Astrocyte of the cerebellum (primary cell): ENCODE results near the gene SNX27.
A peak's percentile ranks its signal among the peaks of the same experiment; 100 is the strongest.
"Not testable (repeated sequence)": the region's sequence is repeated elsewhere in the genome, so short reads cannot be mapped to it uniquely, and the experiment has no call there.

Experiments used
- DNase-seq: peaks from one replicate; pipeline ENCODE4 v3.0.0-alpha.2; 2011; ENCODE audit warnings: low read depth
- H3K4me3 ChIP-seq: 2 replicates; pipeline ENCODE4 v1.5.1; 2011; ENCODE audit warnings: mild to moderate bottlenecking, low read depth, low read length, moderate library complexity
- CTCF ChIP-seq: IDR thresholded peaks from 2 replicates; pipeline ENCODE4 v1.5.1; 2012; ENCODE audit warnings: low read length, low read depth, moderate library complexity, mild to moderate bottlenecking; ENCODE audit errors: missing control alignments
- in situ Hi-C: cut with HindIII; loops from 2 replicates; pipeline ENCODE4 v1.10.0; 2017; ENCODE audit warnings: low sequenced_read_pairs

Gene SNX27

GRCh38 chr1:151721788-151722510, 110.1 kb downstream of the SNX27 start:
- no peak for DNase-seq
- in situ Hi-C loops = no loop called here
- TF ChIP-seq CTCF = no peak
- peak overlapping the region; percentile 41 for H3K4me3 ChIP-seq

GRCh38 chr1:151723726-151724370, 112.0 kb downstream of the SNX27 start:
- no peak for DNase-seq
- no peak for TF ChIP-seq CTCF
- in situ Hi-C loops = no loop called here
- no peak overlapping the region for H3K4me3 ChIP-seq

- no peak overlapping the region for H3K4me3 ChIP-seq
- TF ChIP-seq CTCF = no peak
- peak; percentile 50 for DNase-seq
- in situ Hi-C loops = loop anchor here (5.0 kb wide), 2 partner anchors 41 to 136 kb away; no protein-coding TSS in a partner anchor
These were observed 116.6 kb downstream of the SNX27 start for GRCh38 chr1:151728151-151729054.

GRCh38 chr1:151729157-151729965, 117.5 kb downstream of the SNX27 start:
- H3K4me3 ChIP-seq = no peak overlapping the region
- no peak for DNase-seq
- no peak for TF ChIP-seq CTCF
- in situ Hi-C loops = loop anchor here (5.0 kb wide), 2 partner anchors 42 to 137 kb away; no protein-coding TSS in a partner anchor

- no peak overlapping the region for H3K4me3 ChIP-seq
- TF ChIP-seq CTCF = no peak
- in situ Hi-C loops = loop anchor here (5.0 kb wide), 2 partner anchors 43 to 138 kb away; no protein-coding TSS in a partner anchor
- DNase-seq = no peak
These were observed 118.1 kb downstream of the SNX27 start for GRCh38 chr1:151729966-151730291.

- TF ChIP-seq CTCF = no peak
- in situ Hi-C loops = no loop called here
- no peak for DNase-seq
- no peak overlapping the region for H3K4me3 ChIP-seq
These were observed 121.3 kb downstream of the SNX27 start for GRCh38 chr1:151733126-151733525.

- H3K4me3 ChIP-seq, in situ Hi-C loops, DNase-seq: not testable (repeated sequence)
These were observed 122.1 kb downstream of the SNX27 start for GRCh38 chr1:151733995-151734394.
